HepG2 (cell line): Measurements from ENCODE around the gene VAMP2. TPM values are rescaled to one million over a fixed set of nuclear protein-coding genes. Genes with fewer than 3 reads are reported as not detected.

Experiments
- ATAC-seq: fragments of 200-7000 bp; cut with Tn5 transposase; 3 replicates; pipeline ENCODE4 v1.9.1; 2020; ENCODE audit warnings: mild to moderate bottlenecking, moderate library complexity
- BruUV-seq: library from RNA; stranded (reverse); fragments of 400-500 nt; replicated peaks from 2 replicates; lab custom pipeline; 2021; lab: Mats Ljungman, UMichigan
- CTCF ChIA-PET: fragments of 300-600 bp; formaldehyde crosslinking; extraction: SDS; loops from one replicate; lab custom pipeline; 2021; ENCODE audit warnings: low total read pairs, inconsistent platforms, low intra/inter-chr PET ratio; lab: Yijun Ruan, JAX
- POLR2A ChIA-PET: fragments of 350-600 bp; sonication (Branson Sonifier 250); formaldehyde crosslinking; loops from one replicate; lab custom pipeline; 2020; ENCODE audit warnings: antibody characterized with exemption, inconsistent platforms; lab: Yijun Ruan, JAX
- DNase-seq: peaks from one replicate; pipeline ENCODE4 v3.0.0-alpha.2; 2015; ENCODE audit warnings: low spot score
- FAIRE-seq: peaks from 3 replicates; lab custom pipeline; 2011; peaks lifted over from hg19 to GRCh38; lab: Jason Lieb, UNC
- H2AFZ ChIP-seq: one replicate; pipeline ENCODE4 v1.6.1; 2011; ENCODE audit warnings: low read length, inconsistent platforms
- H3K27ac ChIP-seq: fragments of 300-600 bp; 3 replicates; pipeline ENCODE4 v1.8.0; 2011; ENCODE audit warnings: mixed run types, mild to moderate bottlenecking, mixed read lengths, low read length, inconsistent platforms; ENCODE audit not compliant: insufficient read depth; ENCODE audit errors: extremely low read length
- H3K27me3 ChIP-seq, 2 experiments: fragments of 200-600 bp in 1 of 2; 2 replicates in 1 of 2; 3 replicates in 1 of 2; pipeline versions ENCODE4 v1.6.0 to v1.8.0; 2011; ENCODE audit warnings: low read length in 2 of 2, mild to moderate bottlenecking in 2 of 2, moderate library complexity in 2 of 2, inconsistent platforms in 1 of 2; ENCODE audit not compliant: insufficient read depth in 2 of 2, control insufficient read depth in 1 of 2
- H3K36me3 ChIP-seq, 2 experiments: fragments of 200-600 bp in 1 of 2; replicated peaks in 1 of 2; 2 replicates in 1 of 2; 3 replicates in 1 of 2; pipeline versions ENCODE4 v1.5.1 to v1.8.0; 2011; ENCODE audit warnings: low read length in 2 of 2, inconsistent platforms in 1 of 2; ENCODE audit not compliant: insufficient read depth in 2 of 2, control insufficient read depth in 1 of 2
- H3K4me1 ChIP-seq: 2 replicates; pipeline ENCODE4 v1.5.1; 2012; ENCODE audit warnings: low read length, inconsistent platforms; ENCODE audit not compliant: insufficient read depth
- H3K4me2 ChIP-seq: 2 replicates; pipeline ENCODE4 v1.6.0; 2011; ENCODE audit warnings: low read depth, low read length, inconsistent platforms
- H3K4me3 ChIP-seq, 3 experiments: fragments of 200-600 bp in 1 of 3; sonication (generic), shearing (Covaris generic) in 1 of 3; replicated peaks in 1 of 3; 2 replicates each; pipeline ENCODE4 v1.5.1; 2011 to 2016; ENCODE audit warnings: low read length in 3 of 3, inconsistent platforms in 2 of 3, low read depth in 2 of 3, mild to moderate bottlenecking in 2 of 3, control low read depth in 1 of 3, mixed read lengths in 1 of 3; ENCODE audit not compliant: insufficient read depth in 1 of 3
- H3K79me2 ChIP-seq: one replicate; pipeline ENCODE4 v1.6.1; 2011; ENCODE audit warnings: low read length, inconsistent platforms; ENCODE audit not compliant: insufficient read depth
- H3K9ac ChIP-seq: 2 replicates; pipeline ENCODE4 v1.6.0; 2011; ENCODE audit warnings: mild to moderate bottlenecking, low read depth, low read length, inconsistent platforms; ENCODE audit not compliant: insufficient read depth
- H3K9me3 ChIP-seq: 2 replicates; pipeline ENCODE4 v1.5.1; 2012; ENCODE audit warnings: mild to moderate bottlenecking, low read length
- H4K20me1 ChIP-seq: 2 replicates; pipeline ENCODE4 v1.6.0; 2011; ENCODE audit warnings: inconsistent platforms, mild to moderate bottlenecking, low read length, moderate library complexity; ENCODE audit not compliant: insufficient read depth
- ESRRA ChIP-seq: sonication (generic); formaldehyde crosslinking; IDR thresholded peaks from 2 replicates; pipeline ENCODE4 v1.5.1; 2020; ENCODE audit warnings: mild to moderate bottlenecking, low read depth, missing genetic modification reagents
- HOXD1 ChIP-seq: sonication (generic); formaldehyde crosslinking; IDR thresholded peaks from 2 replicates; pipeline ENCODE4 v1.5.0; 2020; ENCODE audit warnings: missing genetic modification reagents
- KDM2A ChIP-seq: sonication (generic); formaldehyde crosslinking; IDR thresholded peaks from 2 replicates; pipeline ENCODE4 v1.4.0; 2020; ENCODE audit warnings: low read depth, missing genetic modification reagents, borderline replicate concordance
- MEIS2 ChIP-seq: sonication (generic); formaldehyde crosslinking; IDR thresholded peaks from 2 replicates; pipeline ENCODE4 v1.9.0; 2021; ENCODE audit warnings: mild to moderate bottlenecking, missing genetic modification reagents
- MIER2 ChIP-seq: IDR thresholded peaks from 2 replicates; pipeline ENCODE4 v1.6.1; 2016; ENCODE audit warnings: missing biosample characterization, missing genetic modification reagents
- MLXIP ChIP-seq: sonication (generic); formaldehyde crosslinking; IDR thresholded peaks from 2 replicates; pipeline ENCODE4 v1.9.0; 2021; ENCODE audit warnings: missing genetic modification reagents, borderline replicate concordance
- SIN3B ChIP-seq: fragments of 150-350 bp; IDR thresholded peaks from 2 replicates; pipeline ENCODE4 v1.6.1; 2014; ENCODE audit warnings: low read length
- TP53 ChIP-seq: sonication (generic); formaldehyde crosslinking; conservative IDR thresholded peaks from 2 replicates; pipeline ENCODE4 v1.4.0; 2020; ENCODE audit warnings: missing genetic modification reagents
- ZBTB1 ChIP-seq: sonication (generic); formaldehyde crosslinking; IDR thresholded peaks from 2 replicates; pipeline ENCODE4 v1.4.0; 2020; ENCODE audit warnings: missing genetic modification reagents, borderline replicate concordance
- ZBTB20 ChIP-seq: sonication (generic); formaldehyde crosslinking; IDR thresholded peaks from 2 replicates; pipeline ENCODE4 v1.8.1; 2023; ENCODE audit warnings: missing genetic modification reagents, low read depth, mild to moderate bottlenecking, borderline replicate concordance
- ZNF124 ChIP-seq: sonication (generic); formaldehyde crosslinking; IDR thresholded peaks from 2 replicates; pipeline ENCODE4 v1.4.0; 2020; ENCODE audit warnings: missing genetic modification reagents
- ZNF205 ChIP-seq: IDR thresholded peaks from 2 replicates; pipeline ENCODE4 v1.6.1; 2018; ENCODE audit warnings: missing biosample characterization, missing genetic modification reagents
- ZNF333 ChIP-seq: sonication (generic); formaldehyde crosslinking; IDR thresholded peaks from 2 replicates; pipeline ENCODE4 v1.4.0; 2020; ENCODE audit warnings: mild to moderate bottlenecking, missing genetic modification reagents, borderline replicate concordance
- ZNF44 ChIP-seq: sonication (generic); formaldehyde crosslinking; IDR thresholded peaks from 2 replicates; pipeline ENCODE4 v1.5.1; 2020; ENCODE audit warnings: mild to moderate bottlenecking, missing genetic modification reagents
- ZNF75D ChIP-seq: sonication (generic); formaldehyde crosslinking; IDR thresholded peaks from 2 replicates; pipeline ENCODE4 v1.8.1; 2023; ENCODE audit warnings: missing genetic modification reagents, mild to moderate bottlenecking, borderline replicate concordance
- WGBS: methylation state at CpG from one replicate; pipeline ENCODE4 v1.1.6; 2017; ENCODE audit warnings: low lambda C conversion rate; 5-methylcytosine and 5-hydroxymethylcytosine counted together
- in situ Hi-C: cut with HindIII; loops from 2 replicates; pipeline ENCODE4 v1.10.0; 2017; ENCODE audit warnings: low pct_unique_long_range_greater_than_20kb; ENCODE audit not compliant: extremely low pct_ligation_motif_present
- intact Hi-C: fragments of 100-400 bp; cut with micrococcal nuclease; formaldehyde crosslinking; loops from one replicate; pipeline ENCODE4 v1.10.0; 2022; ENCODE audit not compliant: unreplicated experiment
- polyA plus RNA-seq, 8 experiments: library from polyadenylated mRNA; depleted of rRNA in 3 of 8; stranded (reverse) in 7 of 8; unstranded in 1 of 8; fragments of >200 nt; fragmentation: Illumina TruSeq in 4 of 8; extraction: Trizol in 4 of 8; gene quantifications; 2 replicates each; pipeline versions ENCODE4 v1.2.1 to v1.2.3, GENCODE V29; 2011 to 2016; ENCODE audit warnings: low read depth in 4 of 8, missing spikeins in 1 of 8, mixed read lengths in 1 of 8; ENCODE audit not compliant: insufficient read depth in 1 of 8
- total RNA-seq, 5 experiments: library from RNA; depleted of rRNA; stranded (reverse); fragments of >200 nt; fragmentation: Illumina TruSeq; extraction: Trizol; gene quantifications; 2 replicates each; pipeline ENCODE4 v1.2.3, GENCODE V29; 2016; ENCODE audit warnings: low read depth in 1 of 5

VAMP2 gene
- total and polyA plus RNA-seq, 2 of the 13 experiments (the other 11 are each of a cell fraction or from before 2014, with no cell fraction given), result 3.9 to 17.2 TPM

- TF ChIP-seq MLXIP (CRISPR knock-in tag) (no peak), ZNF205 (CRISPR knock-in tag) (peak; percentile 67; the same call in 1 of the 2 replicates), TP53 (no peak), ZNF44 (CRISPR knock-in tag) (no peak), ZNF124 (CRISPR knock-in tag) (peak; percentile 62; the same call in 1 of the 2 replicates)
Observed at GRCh38 chr17:8125154-8125946, 37.4 kb downstream of the VAMP2 start (continued).

- peak overlapping the region; percentile 48 to 95 (median 68) for H3K4me3 ChIP-seq
- intact Hi-C loops (loop anchor here (2.0 kb wide), 1 partner anchor 14 kb away; no protein-coding TSS in a partner anchor), in situ Hi-C loops (loop anchor here (5.0 to 10.0 kb wide), 3 partner anchors 33 to 178 kb away; no protein-coding TSS in a partner anchor)
- peak overlapping the region; percentile 24; the same call in 1 of the 2 replicates for H3K9ac ChIP-seq
- no peak overlapping the region for H2AFZ ChIP-seq
- FAIRE-seq (no peak), ATAC-seq (no peak), DNase-seq (no peak)
- no peak overlapping the region for H3K27ac ChIP-seq
- H3K36me3 ChIP-seq, result no peaks in the 10 kb centered on the region
- no peaks in the 10 kb centered on the region for H3K79me2 ChIP-seq
- no peaks in the 10 kb centered on the region for H3K9me3 ChIP-seq
- peaks cover 55% of the 10 kb centered on the region for H3K4me1 ChIP-seq
- no TSS peak for BruUV-seq
- H3K27me3 ChIP-seq, result peaks cover 5 to 40% of the 10 kb centered on the region in 2 experiments
- WGBS, result 2% methylated on average over 10 of the region's 24 CpGs
- CTCF ChIA-PET, result no interaction called here
- peak overlapping the region; percentile 100 for H3K4me2 ChIP-seq
- POLR2A ChIA-PET, result interaction anchor here (0.8 to 2.2 kb wide), 4 partner anchors 17 to 123 kb away, joined by 3 to 8 read pairs (median 6); partner anchors contain the start of gene CTC1
- H4K20me1 ChIP-seq, result peaks cover 8% of the 10 kb centered on the region; the same call in 1 of the 2 replicates
- TF ChIP-seq ZBTB1 (CRISPR knock-in tag) (no peak), ESRRA (CRISPR knock-in tag) (no peak), MIER2 (CRISPR knock-in tag) (no peak), HOXD1 (CRISPR knock-in tag) (no peak), ZNF75D (CRISPR knock-in tag) (no peak), ZNF333 (CRISPR knock-in tag) (no peak), MEIS2 (CRISPR knock-in tag) (no peak), KDM2A (CRISPR knock-in tag) (0 out of 2 replicates have a peak, but pooled peaks have one; percentile 11), ZBTB20 (CRISPR knock-in tag) (no peak), SIN3B (no peak)
Observed at GRCh38 chr17:8124350-8125153, 38.2 kb downstream of the VAMP2 start.
